ENCODE measurements around the gene GPR84.
A peak's percentile ranks its signal among the peaks of the same experiment; 100 is the strongest.
"Not testable (repeated sequence)": the region's sequence is repeated elsewhere in the genome, so short reads cannot be mapped to it uniquely, and the experiment has no call there.

Gene GPR84

DNA sequence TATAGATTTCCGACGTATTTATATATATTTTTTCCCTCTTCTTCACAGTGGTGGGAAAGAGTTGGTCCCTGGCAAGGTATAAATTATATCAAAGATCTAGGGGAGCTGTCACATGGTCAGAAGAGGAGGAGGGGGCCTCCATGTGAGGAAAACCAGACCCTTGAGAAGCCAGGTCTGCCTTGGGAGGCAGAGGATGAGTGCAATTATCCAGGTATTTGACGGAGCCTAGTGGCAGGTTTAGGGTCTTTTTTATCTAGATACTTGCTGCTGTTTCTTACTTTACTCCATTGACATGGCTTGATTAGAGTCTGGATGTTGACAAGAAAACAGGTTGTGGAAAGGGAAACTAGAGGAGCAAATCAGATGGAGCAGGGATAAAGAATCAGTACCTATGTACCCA lies 33.8 kb downstream of the GPR84 start:
- Histone ChIP-seq H3F3A (ENCODE audit: control insufficient read depth, insufficient read depth) (no peaks in the 10 kb centered on the region), H3K9me3 (ENCODE audit: control insufficient read depth, insufficient read depth, low read length) (no peaks in the 10 kb centered on the region), H3K79me2 (ENCODE audit: control insufficient read depth, low read length) (peaks cover 25% of the 10 kb centered on the region), H3K27me3 (ENCODE audit: control insufficient read depth, low read length) (no peaks in the 10 kb centered on the region), H3K9me2 (replicated peaks; ENCODE audit: control insufficient read depth, low read length) (no peaks in the 10 kb centered on the region), H3K4me1 (ENCODE audit: control insufficient read depth, low read length) (peaks cover 12% of the 10 kb centered on the region), H4K20me1 (ENCODE audit: control insufficient read depth, insufficient read depth, low read depth, low read length) (no peaks in the 10 kb centered on the region), H3K36me3 (ENCODE audit: control insufficient read depth, low read length) (peaks cover 9% of the 10 kb centered on the region), H3K4me3 (ENCODE audit: low read length) (no peak overlapping the region), H3K27ac (ENCODE audit: low read depth, low read length) (no peak overlapping the region), H3K4me2 (ENCODE audit: low read length) (no peak overlapping the region)
- TF ChIP-seq EZH2phosphoT487 (IDR thresholded peaks at IDR 0.05; ENCODE audit: borderline replicate concordance, low read length): no peak
- TF ChIP-seq, protein P1, sequence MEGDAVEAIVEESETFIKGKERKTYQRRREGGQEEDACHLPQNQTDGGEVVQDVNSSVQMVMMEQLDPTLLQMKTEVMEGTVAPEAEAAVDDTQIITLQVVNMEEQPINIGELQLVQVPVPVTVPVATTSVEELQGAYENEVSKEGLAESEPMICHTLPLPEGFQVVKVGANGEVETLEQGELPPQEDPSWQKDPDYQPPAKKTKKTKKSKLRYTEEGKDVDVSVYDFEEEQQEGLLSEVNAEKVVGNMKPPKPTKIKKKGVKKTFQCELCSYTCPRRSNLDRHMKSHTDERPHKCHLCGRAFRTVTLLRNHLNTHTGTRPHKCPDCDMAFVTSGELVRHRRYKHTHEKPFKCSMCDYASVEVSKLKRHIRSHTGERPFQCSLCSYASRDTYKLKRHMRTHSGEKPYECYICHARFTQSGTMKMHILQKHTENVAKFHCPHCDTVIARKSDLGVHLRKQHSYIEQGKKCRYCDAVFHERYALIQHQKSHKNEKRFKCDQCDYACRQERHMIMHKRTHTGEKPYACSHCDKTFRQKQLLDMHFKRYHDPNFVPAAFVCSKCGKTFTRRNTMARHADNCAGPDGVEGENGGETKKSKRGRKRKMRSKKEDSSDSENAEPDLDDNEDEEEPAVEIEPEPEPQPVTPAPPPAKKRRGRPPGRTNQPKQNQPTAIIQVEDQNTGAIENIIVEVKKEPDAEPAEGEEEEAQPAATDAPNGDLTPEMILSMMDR (IDR thresholded peaks at IDR 0.05; ENCODE audit: low read depth, low read length, poor library complexity, severe bottlenecking): no peak

DNA sequence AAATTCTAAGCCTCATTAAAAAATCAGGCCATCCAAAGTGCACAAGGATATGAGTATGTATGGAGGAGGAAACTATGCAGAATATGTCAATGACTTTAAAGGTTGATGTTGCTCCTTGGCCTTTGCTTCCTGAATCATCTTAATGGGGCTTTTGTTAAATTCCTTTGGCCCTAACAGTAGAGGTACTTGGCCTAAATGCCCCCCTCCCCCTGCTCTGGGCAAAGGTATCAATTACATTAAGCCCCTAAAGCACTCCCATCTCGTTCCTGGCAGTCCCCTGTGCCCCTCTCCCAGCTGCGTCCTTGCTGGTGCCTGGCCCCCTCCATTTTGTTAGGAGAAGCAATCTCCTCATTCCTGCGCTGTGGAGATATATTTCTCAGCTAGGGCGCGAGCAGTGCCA lies 34.5 kb downstream of the GPR84 start:
- Histone ChIP-seq H3K9me2 (replicated peaks; ENCODE audit: control insufficient read depth, low read length) (no peaks in the 10 kb centered on the region), H3F3A (ENCODE audit: control insufficient read depth, insufficient read depth) (no peaks in the 10 kb centered on the region), H3K27ac (ENCODE audit: low read depth, low read length) (no peak overlapping the region), H3K4me2 (ENCODE audit: low read length) (no peak overlapping the region), H3K9me3 (ENCODE audit: control insufficient read depth, insufficient read depth, low read length) (no peaks in the 10 kb centered on the region), H4K20me1 (ENCODE audit: control insufficient read depth, insufficient read depth, low read depth, low read length) (no peaks in the 10 kb centered on the region), H3K4me3 (ENCODE audit: low read length) (no peak overlapping the region), H3K36me3 (ENCODE audit: control insufficient read depth, low read length) (peaks cover 9% of the 10 kb centered on the region), H3K27me3 (ENCODE audit: control insufficient read depth, low read length) (no peaks in the 10 kb centered on the region), H3K79me2 (ENCODE audit: control insufficient read depth, low read length) (peaks cover 30% of the 10 kb centered on the region), H3K4me1 (ENCODE audit: control insufficient read depth, low read length) (peaks cover 5% of the 10 kb centered on the region)
- TF ChIP-seq EZH2phosphoT487 (IDR thresholded peaks at IDR 0.05; ENCODE audit: borderline replicate concordance, low read length): no peak
- TF ChIP-seq, protein P1 (IDR thresholded peaks at IDR 0.05; ENCODE audit: low read depth, low read length, poor library complexity, severe bottlenecking): no peak

DNA sequence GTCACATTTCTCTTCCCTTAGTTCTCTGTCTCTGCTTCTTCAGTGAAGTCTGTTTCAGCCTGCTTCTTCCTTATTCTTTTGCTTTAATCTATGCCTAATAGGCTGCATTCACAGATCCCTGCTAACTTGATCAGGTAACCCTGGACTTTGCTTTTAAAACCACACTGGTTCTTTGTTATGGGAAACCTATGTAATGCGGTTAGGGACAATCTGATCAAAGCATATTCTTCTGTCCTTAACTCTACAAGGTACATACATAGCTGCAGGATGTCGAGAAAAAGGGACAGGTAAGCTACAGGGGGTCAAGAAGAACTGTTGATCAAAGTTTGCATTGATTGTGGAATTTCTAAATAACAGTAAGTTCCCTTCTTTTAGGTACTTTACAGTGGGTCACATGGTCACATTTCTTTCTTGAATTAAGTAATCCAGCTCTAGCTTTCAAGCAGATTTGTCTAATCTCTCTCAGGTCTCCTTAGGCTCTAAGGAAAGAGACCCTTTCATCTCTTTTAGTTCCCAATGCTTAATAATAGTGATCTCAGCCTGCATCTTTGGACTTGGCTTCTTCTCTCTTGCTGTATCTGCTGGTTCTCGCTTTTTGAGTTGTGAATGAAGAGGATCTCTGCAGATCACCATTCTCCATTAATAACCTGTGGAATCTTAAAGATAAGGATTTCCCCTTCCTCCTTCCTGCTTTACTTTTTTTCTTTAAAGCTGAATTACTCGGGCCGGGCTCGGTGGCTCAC lies 35.5 kb downstream of the GPR84 start:
- no peaks in the 10 kb centered on the region for H4K20me1 ChIP-seq (ENCODE audit: control insufficient read depth, insufficient read depth, low read depth, low read length)
- peaks cover 30% of the 10 kb centered on the region for H3K79me2 ChIP-seq (ENCODE audit: control insufficient read depth, low read length)
- no peak overlapping the region for H3K4me3 ChIP-seq (ENCODE audit: low read length)
- no peak overlapping the region for H3K4me2 ChIP-seq (ENCODE audit: low read length)
- TF ChIP-seq, protein P1 (IDR thresholded peaks at IDR 0.05; ENCODE audit: low read depth, low read length, poor library complexity, severe bottlenecking): no peak
- no peak for TF ChIP-seq EZH2phosphoT487 (IDR thresholded peaks at IDR 0.05; ENCODE audit: borderline replicate concordance, low read length)
- H3K9me2 ChIP-seq (replicated peaks; ENCODE audit: control insufficient read depth, low read length): no peaks in the 10 kb centered on the region
- peaks cover 11% of the 10 kb centered on the region for H3K4me1 ChIP-seq (ENCODE audit: control insufficient read depth, low read length)
- H3K27ac ChIP-seq (ENCODE audit: low read depth, low read length): no peak overlapping the region
- no peaks in the 10 kb centered on the region for H3K27me3 ChIP-seq (ENCODE audit: control insufficient read depth, low read length)
- no peaks in the 10 kb centered on the region for H3K9me3 ChIP-seq (ENCODE audit: control insufficient read depth, insufficient read depth, low read length)
- H3F3A ChIP-seq (ENCODE audit: control insufficient read depth, insufficient read depth): no peaks in the 10 kb centered on the region
- H3K36me3 ChIP-seq (ENCODE audit: control insufficient read depth, low read length): peaks cover 9% of the 10 kb centered on the region

DNA sequence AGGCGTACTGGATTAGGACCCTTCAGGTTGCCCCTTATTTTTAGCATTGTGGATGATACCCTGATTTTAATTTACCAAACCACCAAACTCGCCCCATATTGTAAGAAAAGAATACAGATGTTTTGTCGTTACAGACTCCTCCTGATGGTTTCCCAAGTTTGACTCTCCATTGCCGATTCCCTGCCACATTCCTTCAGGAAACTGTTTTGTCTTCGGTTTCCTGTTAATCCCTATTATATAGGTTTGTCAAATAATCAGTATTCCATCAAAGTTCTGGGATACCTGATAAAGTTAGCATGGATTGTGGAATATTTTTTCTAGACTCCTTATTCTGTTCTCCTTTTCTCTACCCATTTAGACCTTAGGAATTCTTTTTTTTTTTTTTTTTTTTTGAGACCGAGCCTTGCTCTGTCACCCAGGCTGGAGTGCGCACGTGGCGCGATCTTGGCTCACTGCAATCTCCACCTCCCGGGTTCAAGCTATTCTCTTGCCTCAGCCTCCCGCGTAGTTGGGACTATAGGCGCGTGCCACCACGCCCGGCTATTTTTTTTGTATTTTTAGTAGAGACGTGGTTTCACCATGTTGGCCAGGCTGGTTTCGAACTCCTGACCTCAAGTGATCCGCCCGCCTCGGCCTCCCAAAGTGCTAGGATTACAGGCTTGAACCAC lies 38.7 kb downstream of the GPR84 start:
- Histone ChIP-seq H3K79me2 (ENCODE audit: control insufficient read depth, low read length) (peaks cover 22% of the 10 kb centered on the region), H3K4me2 (ENCODE audit: low read length) (peak overlapping the region; percentile 58)
- H3K27ac ChIP-seq (ENCODE audit: low read depth, low read length): not testable (repeated sequence)

More for the DNA sequence above, 38.7 kb downstream of the GPR84 start:
- H3K4me1 ChIP-seq (ENCODE audit: control insufficient read depth, low read length); H3K9me2 ChIP-seq (replicated peaks; ENCODE audit: control insufficient read depth, low read length); H3K36me3 ChIP-seq (ENCODE audit: control insufficient read depth, low read length); H3F3A ChIP-seq (ENCODE audit: control insufficient read depth, insufficient read depth); H4K20me1 ChIP-seq (ENCODE audit: control insufficient read depth, insufficient read depth, low read depth, low read length); H3K27me3 ChIP-seq (ENCODE audit: control insufficient read depth, low read length); H3K9me3 ChIP-seq (ENCODE audit: control insufficient read depth, insufficient read depth, low read length): not testable (repeated sequence)
- peak overlapping the region; percentile 85 for H3K4me3 ChIP-seq (ENCODE audit: low read length)

Measured in DOHH2 (cell line).